PC-3 (cell line): ENCODE measurements around the gene BMP2K.

ENCODE experiments used
- EZH2 ChIP-seq: fragments of 300-600 bp; sonication (generic); IDR thresholded peaks from one replicate; pipeline ENCODE4 v1.6.1; 2017; ENCODE audit warnings: antibody characterized with exemption, mild to moderate bottlenecking, low read length; ENCODE audit not compliant: unreplicated experiment
- EZH2phosphoT487 ChIP-seq: fragments of 300-600 bp; sonication (generic); IDR thresholded peaks from 2 replicates; pipeline ENCODE4 v1.6.1; 2018; ENCODE audit warnings: mild to moderate bottlenecking, antibody characterized with exemption, low read length, borderline replicate concordance
- TF ChIP-seq, protein P1 (sequence below): fragments of 300-600 bp; sonication (generic); conservative IDR thresholded peaks from 2 replicates; pipeline ENCODE4 v1.5.1; 2017; ENCODE audit warnings: antibody characterized with exemption, low read depth, mild to moderate bottlenecking, low read length

- TF ChIP-seq, protein P1, sequence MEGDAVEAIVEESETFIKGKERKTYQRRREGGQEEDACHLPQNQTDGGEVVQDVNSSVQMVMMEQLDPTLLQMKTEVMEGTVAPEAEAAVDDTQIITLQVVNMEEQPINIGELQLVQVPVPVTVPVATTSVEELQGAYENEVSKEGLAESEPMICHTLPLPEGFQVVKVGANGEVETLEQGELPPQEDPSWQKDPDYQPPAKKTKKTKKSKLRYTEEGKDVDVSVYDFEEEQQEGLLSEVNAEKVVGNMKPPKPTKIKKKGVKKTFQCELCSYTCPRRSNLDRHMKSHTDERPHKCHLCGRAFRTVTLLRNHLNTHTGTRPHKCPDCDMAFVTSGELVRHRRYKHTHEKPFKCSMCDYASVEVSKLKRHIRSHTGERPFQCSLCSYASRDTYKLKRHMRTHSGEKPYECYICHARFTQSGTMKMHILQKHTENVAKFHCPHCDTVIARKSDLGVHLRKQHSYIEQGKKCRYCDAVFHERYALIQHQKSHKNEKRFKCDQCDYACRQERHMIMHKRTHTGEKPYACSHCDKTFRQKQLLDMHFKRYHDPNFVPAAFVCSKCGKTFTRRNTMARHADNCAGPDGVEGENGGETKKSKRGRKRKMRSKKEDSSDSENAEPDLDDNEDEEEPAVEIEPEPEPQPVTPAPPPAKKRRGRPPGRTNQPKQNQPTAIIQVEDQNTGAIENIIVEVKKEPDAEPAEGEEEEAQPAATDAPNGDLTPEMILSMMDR, result no peak
- TF ChIP-seq EZH2, result no peak
- no peak for TF ChIP-seq EZH2phosphoT487
These were observed 40.5 kb upstream of the BMP2K start for GRCh38 chr4:78735697-78736096.
